ENCODE measurements around the gene SSR2. TPM values are rescaled to one million over a fixed set of nuclear protein-coding genes. Genes with fewer than 3 reads are reported as not detected.

SSR2 gene
- total and polyA plus RNA-seq, 10 donors, result 152 to 291 (median 194) TPM

GRCh38 chr1:155976913-155977689 is 43.6 kb downstream of the SSR2 start:
- peak; percentile 77 for DNase-seq
- Histone ChIP-seq H3K4me1 (peaks cover 67 to 92% (median 81%) of the 10 kb centered on the region in 6 donors), H3K27ac (peak overlapping the region; percentile 95 to 99 (median 98)), H3K9me3 (no peaks in the 10 kb centered on the region), H3K27me3 (replicated peaks in 1 of 7) (no peaks in the 10 kb centered on the region), H3K36me3 (peaks cover 0 to 35% (median 0%) of the 10 kb centered on the region in 6 donors), H3K4me3 (peak overlapping the region; percentile 75 to 98 (median 90))
- intact Hi-C loops (cut with DNase I; ENCODE audit: low total_unique reads), result no loop called here
- 0 to 3% (median 2%) methylated on average over 5 of the region's 5 CpGs for WGBS, 5 donors
- TF ChIP-seq POLR2AphosphoS5 (IDR thresholded peaks at IDR 0.05) (no peak), CTCF (IDR thresholded peaks at IDR 0.05 in 8 of 11, conservative IDR thresholded peaks at IDR 0.05 in 3 of 11) (no peak), POLR2A (IDR thresholded peaks at IDR 0.05) (no peak)

- peak; percentile 85 for DNase-seq
- H3K27me3 ChIP-seq (replicated peaks in 1 of 7), result no peaks in the 10 kb centered on the region
- H3K9me3 ChIP-seq, result no peaks in the 10 kb centered on the region
- H3K36me3 ChIP-seq, result peaks cover 0 to 32% (median 0%) of the 10 kb centered on the region in 6 donors
- intact Hi-C loops (cut with DNase I; ENCODE audit: low total_unique reads), result no loop called here
- TF ChIP-seq POLR2AphosphoS5 (IDR thresholded peaks at IDR 0.05) (peak in 2 of 3 donors; percentile 36), CTCF (IDR thresholded peaks at IDR 0.05 in 8 of 11, conservative IDR thresholded peaks at IDR 0.05 in 3 of 11) (no peak)
- H3K4me3 ChIP-seq, result peak overlapping the region; percentile 75 to 98 (median 90)
- H3K4me1 ChIP-seq, result peaks cover 67 to 92% (median 82%) of the 10 kb centered on the region in 6 donors
- WGBS, 5 donors, result 0 to 2% (median 1%) methylated on average over 14 of the region's 14 CpGs
- H3K27ac ChIP-seq, result peak overlapping the region; percentile 95 to 99 (median 98)
These were observed 44.5 kb downstream of the SSR2 start for GRCh38 chr1:155976062-155976912.

GRCh38 chr1:155975375-155976061 is 45.2 kb downstream of the SSR2 start:
- Histone ChIP-seq H3K4me1 (peaks cover 67 to 92% (median 82%) of the 10 kb centered on the region in 6 donors), H3K9me3 (no peaks in the 10 kb centered on the region), H3K36me3 (peaks cover 0 to 32% (median 0%) of the 10 kb centered on the region in 6 donors), H3K27ac (peak overlapping the region; percentile 48 to 99 (median 98)), H3K27me3 (replicated peaks in 1 of 7) (no peaks in the 10 kb centered on the region), H3K4me3 (peak overlapping the region; percentile 75 to 98 (median 90))
- TF ChIP-seq CTCF (IDR thresholded peaks at IDR 0.05 in 8 of 11, conservative IDR thresholded peaks at IDR 0.05 in 3 of 11) (no peak), POLR2A (IDR thresholded peaks at IDR 0.05) (no peak), POLR2AphosphoS5 (IDR thresholded peaks at IDR 0.05) (no peak)
- intact Hi-C loops (cut with DNase I; ENCODE audit: low total_unique reads), result no loop called here
- 7 to 16% (median 12%) methylated on average over 4 of the region's 4 CpGs for WGBS, 5 donors
- no peak for DNase-seq
